GM12865 (cell line): ENCODE results near the gene SYCE3.

Experiments used
- DNase-seq: peaks from one replicate; pipeline ENCODE4 v3.0.0; 2010; ENCODE audit warnings: low read depth
- H3K4me3 ChIP-seq: 2 replicates; pipeline ENCODE4 v1.5.1; 2011; ENCODE audit warnings: mild to moderate bottlenecking, low read depth, low read length, control low read depth
- CTCF ChIP-seq: IDR thresholded peaks from 2 replicates; pipeline ENCODE4 v1.5.1; 2011; ENCODE audit warnings: low read length, control low read depth, low read depth, inconsistent platforms; ENCODE audit not compliant: insufficient read depth; ENCODE audit errors: missing control alignments

SYCE3 gene

GRCh38 chr22:50535113-50535512 is 27.6 kb downstream of the SYCE3 start:
- no peak for TF ChIP-seq CTCF
- H3K4me3 ChIP-seq = peak overlapping the region; percentile 46
- DNase-seq = peak; percentile 63

- peak; percentile 88 for DNase-seq
- peak overlapping the region; percentile 40 for H3K4me3 ChIP-seq
Measured at GRCh38 chr22:50533856-50534711, 28.6 kb downstream of the SYCE3 start.

- H3K4me3 ChIP-seq = peak overlapping the region; percentile 100
- no peak for TF ChIP-seq CTCF
- DNase-seq = no peak
Measured at GRCh38 chr22:50532824-50533796, 29.6 kb downstream of the SYCE3 start.

GRCh38 chr22:50531962-50532674 is 30.6 kb downstream of the SYCE3 start:
- TF ChIP-seq CTCF = no peak
- H3K4me3 ChIP-seq = peak overlapping the region; percentile 100
- DNase-seq = peak; percentile 66

GRCh38 chr22:50531546-50531961 is 31.2 kb downstream of the SYCE3 start:
- H3K4me3 ChIP-seq = peak overlapping the region; percentile 100
- TF ChIP-seq CTCF = no peak
- peak; percentile 94 for DNase-seq

- no peak for TF ChIP-seq CTCF
- H3K4me3 ChIP-seq = peak overlapping the region; percentile 100
- peak; percentile 96 for DNase-seq
Measured at GRCh38 chr22:50530877-50531545, 31.7 kb downstream of the SYCE3 start.
